Nephron progenitor cell (in vitro differentiated cells): Measurements from ENCODE around the gene RASL11A.

ENCODE experiments used
- DNase-seq: peaks from one replicate; pipeline ENCODE4 v3.0.0; 2021
- H3K27ac Mint-ChIP-seq: 2 replicates; pipeline ENCODE4 v1.8.0; 2021; ENCODE audit warnings: mild to moderate bottlenecking, moderate library complexity, mixed read lengths
- H3K27me3 Mint-ChIP-seq: 2 replicates; pipeline ENCODE4 v1.8.0; 2021; ENCODE audit warnings: mild to moderate bottlenecking, low read depth, mixed read lengths; ENCODE audit not compliant: poor library complexity
- H3K36me3 Mint-ChIP-seq: 2 replicates; pipeline ENCODE4 v1.8.0; 2021; ENCODE audit warnings: low read depth, mixed read lengths
- H3K4me1 Mint-ChIP-seq: 2 replicates; pipeline ENCODE4 v1.8.0; 2021; ENCODE audit warnings: mixed read lengths
- H3K4me3 Mint-ChIP-seq: 2 replicates; pipeline ENCODE4 v1.8.0; 2021; ENCODE audit warnings: mild to moderate bottlenecking, moderate library complexity, mixed read lengths
- H3K9me3 Mint-ChIP-seq: 2 replicates; pipeline ENCODE4 v1.8.0; 2021; ENCODE audit warnings: mild to moderate bottlenecking, moderate library complexity, mixed read lengths
- TF ChIP-seq, protein P1 (sequence below): fragments of 200-600 bp; sonication (generic); IDR thresholded peaks from 2 replicates; pipeline ENCODE4 v1.5.0; 2021; ENCODE audit warnings: antibody characterized with exemption

RASL11A gene

DNA sequence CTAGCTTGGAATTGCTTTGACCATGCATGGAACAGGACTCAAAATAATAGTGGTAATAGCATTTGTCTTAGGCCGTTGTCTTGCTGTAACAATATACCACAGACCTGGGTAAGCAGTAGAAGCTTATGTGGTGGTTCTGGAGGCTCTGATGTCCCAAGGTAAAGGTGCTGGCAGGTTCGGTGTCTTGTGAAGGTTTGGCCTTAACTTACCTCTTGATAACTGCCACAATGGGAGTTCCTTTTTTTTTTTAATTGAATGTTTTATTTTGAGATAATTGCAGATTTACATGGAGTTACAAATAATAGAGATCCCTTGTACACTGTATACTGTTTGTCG, 13.4 kb upstream of the RASL11A start:
- Mint-ChIP-seq H3K27ac (peak overlapping the region; percentile 61), H3K9me3 (no peaks in the 10 kb centered on the region), H3K4me1 (peaks cover 20% of the 10 kb centered on the region), H3K4me3 (no peak overlapping the region), H3K36me3 (peaks cover 59% of the 10 kb centered on the region), H3K27me3 (no peaks in the 10 kb centered on the region)
- TF ChIP-seq, protein P1, sequence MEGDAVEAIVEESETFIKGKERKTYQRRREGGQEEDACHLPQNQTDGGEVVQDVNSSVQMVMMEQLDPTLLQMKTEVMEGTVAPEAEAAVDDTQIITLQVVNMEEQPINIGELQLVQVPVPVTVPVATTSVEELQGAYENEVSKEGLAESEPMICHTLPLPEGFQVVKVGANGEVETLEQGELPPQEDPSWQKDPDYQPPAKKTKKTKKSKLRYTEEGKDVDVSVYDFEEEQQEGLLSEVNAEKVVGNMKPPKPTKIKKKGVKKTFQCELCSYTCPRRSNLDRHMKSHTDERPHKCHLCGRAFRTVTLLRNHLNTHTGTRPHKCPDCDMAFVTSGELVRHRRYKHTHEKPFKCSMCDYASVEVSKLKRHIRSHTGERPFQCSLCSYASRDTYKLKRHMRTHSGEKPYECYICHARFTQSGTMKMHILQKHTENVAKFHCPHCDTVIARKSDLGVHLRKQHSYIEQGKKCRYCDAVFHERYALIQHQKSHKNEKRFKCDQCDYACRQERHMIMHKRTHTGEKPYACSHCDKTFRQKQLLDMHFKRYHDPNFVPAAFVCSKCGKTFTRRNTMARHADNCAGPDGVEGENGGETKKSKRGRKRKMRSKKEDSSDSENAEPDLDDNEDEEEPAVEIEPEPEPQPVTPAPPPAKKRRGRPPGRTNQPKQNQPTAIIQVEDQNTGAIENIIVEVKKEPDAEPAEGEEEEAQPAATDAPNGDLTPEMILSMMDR, result no peak
- DNase-seq, result no peak

DNA sequence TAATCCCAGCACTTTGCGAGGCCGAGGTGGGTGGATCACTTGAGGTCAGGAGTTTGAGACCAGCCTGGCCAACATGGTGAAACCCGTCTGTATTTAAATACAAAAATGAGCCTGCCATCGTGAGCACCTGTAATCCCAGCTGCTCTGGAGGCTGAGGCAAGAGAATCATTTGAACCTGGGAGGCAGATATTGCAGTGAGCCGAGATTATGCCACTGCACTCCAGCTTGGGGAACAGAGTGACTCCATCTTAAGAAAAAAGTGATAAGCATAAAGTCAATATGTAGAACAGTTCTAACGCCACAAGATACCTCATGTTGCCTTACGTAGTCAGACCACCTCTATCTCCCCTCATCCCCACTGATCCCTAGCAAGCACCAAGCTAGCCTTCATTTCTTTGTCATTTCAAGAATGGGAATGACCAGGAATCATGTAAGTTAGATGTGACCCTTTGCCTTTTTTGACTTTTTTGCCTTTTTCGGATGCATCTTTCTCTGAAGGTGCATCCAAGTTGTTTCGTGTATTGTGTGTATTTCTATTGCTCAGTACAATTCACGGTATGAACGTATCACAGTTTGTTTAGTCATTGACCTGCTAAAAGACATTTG, 12.9 kb upstream of the RASL11A start:
- Mint-ChIP-seq H3K4me1 (peaks cover 17% of the 10 kb centered on the region), H3K27me3 (no peaks in the 10 kb centered on the region), H3K27ac (peak overlapping the region; percentile 61), H3K9me3 (no peaks in the 10 kb centered on the region), H3K36me3 (peaks cover 63% of the 10 kb centered on the region), H3K4me3 (no peak overlapping the region)
- DNase-seq, result no peak
- TF ChIP-seq, protein P1, result no peak

DNA sequence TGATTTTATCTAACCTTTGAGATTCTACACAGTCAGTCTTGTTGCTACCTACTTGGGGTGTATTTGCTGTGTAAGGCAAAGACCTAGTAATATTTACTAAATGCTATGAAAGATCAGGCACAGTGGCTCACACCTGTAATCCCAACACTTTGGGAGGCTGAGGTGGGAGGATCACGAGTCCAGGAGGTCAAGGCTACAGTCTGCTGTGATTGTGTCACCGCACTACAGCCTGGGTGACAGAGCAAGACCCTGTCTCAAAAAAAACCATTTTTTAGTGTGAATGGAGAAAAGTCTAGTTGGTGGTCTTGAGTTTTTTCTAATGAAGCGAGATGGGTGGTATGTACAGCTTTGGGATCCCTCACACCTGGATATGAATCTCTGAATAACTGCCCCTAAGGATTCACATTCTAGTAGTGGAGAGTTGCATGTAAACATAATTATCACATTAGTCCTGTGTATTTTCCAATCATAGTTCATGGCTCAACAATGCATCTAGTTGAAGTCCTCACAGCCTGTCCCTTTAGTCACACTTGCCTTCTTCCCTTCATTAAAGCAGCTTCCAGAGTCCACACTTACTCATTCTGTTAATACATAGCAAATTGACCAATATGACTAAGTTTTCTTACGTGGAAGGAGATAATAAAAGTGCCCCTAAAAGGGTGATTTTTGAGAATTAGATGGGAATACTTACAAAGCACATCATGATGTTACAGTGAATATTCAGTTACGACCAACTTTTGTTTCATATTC, 11.8 kb upstream of the RASL11A start:
- Mint-ChIP-seq H3K4me3 (no peak overlapping the region), H3K9me3 (no peaks in the 10 kb centered on the region), H3K4me1 (peaks cover 7% of the 10 kb centered on the region), H3K27ac (peak overlapping the region; percentile 19), H3K27me3 (no peaks in the 10 kb centered on the region), H3K36me3 (peaks cover 64% of the 10 kb centered on the region)
- DNase-seq, result no peak
- TF ChIP-seq, protein P1, result no peak

DNA sequence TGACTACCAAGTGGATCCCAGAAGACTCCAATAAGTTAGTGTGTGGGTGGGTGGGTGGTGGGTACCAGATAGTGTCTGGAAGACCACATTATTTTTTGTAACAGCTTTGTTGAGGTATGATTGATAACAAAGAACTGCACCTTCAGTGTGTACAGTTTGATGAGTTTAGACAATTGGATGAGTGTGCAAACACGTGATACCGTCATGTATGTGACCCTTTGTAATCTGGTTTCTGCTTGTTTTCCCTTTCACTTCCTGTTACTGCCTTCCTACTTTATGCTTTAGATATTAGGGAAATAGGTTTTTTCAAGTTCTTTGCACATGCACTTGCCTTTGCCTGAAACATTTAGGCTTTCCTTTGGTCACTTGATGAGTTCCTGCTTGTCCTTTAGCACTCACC, 10.8 kb upstream of the RASL11A start:
- Mint-ChIP-seq H3K4me1 (peaks cover 4% of the 10 kb centered on the region), H3K4me3 (no peak overlapping the region), H3K9me3 (no peaks in the 10 kb centered on the region), H3K27ac (peak overlapping the region; percentile 84), H3K27me3 (no peaks in the 10 kb centered on the region), H3K36me3 (peaks cover 60% of the 10 kb centered on the region)
- no peak for DNase-seq
- TF ChIP-seq, protein P1, result no peak

DNA sequence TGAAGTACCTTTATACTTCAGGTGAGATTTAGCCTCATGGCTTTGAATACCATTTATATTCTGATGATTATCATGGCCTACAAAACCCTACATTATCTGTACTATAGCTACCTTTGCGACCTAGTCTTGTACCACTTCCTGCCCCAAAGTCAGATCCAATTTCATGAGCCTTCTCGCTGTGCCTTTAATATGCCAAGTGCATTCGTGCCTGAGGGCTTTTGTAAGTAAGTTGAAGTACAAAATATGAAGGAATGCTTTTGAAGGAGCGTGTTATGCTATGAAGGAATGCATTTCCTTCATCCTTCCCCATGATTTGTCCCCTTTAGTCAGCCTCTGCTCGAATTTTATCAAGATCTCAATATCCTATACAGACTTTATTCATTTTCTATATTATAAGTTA, 9.2 kb upstream of the RASL11A start:
- H3K27me3 Mint-ChIP-seq, result no peaks in the 10 kb centered on the region
- no peaks in the 10 kb centered on the region for H3K9me3 Mint-ChIP-seq
- TF ChIP-seq, protein P1, result no peak
- H3K4me3 Mint-ChIP-seq, result no peak overlapping the region
- peaks cover 55% of the 10 kb centered on the region for H3K36me3 Mint-ChIP-seq
- H3K4me1 Mint-ChIP-seq, result peaks cover 4% of the 10 kb centered on the region
- H3K27ac Mint-ChIP-seq, result peak overlapping the region; percentile 50
- no peak for DNase-seq

DNA sequence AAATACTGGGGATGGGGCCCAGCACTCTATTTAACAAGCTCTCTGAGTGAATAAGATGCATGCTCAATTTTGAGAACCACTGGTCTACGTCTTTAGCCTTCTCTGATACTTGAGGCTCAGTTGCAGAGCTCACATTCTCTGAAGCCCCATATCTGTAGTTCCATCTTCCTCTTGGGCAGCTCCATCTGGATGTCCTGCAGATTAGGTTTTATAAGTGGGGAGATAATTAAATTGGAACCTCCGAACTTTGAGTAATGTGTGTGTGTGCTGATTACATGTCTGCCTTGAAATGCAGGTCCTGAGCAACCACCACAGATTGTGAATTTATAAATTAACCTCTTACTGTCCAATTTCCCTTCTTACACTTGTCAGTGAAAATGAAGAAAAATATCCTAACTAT, 7.2 kb upstream of the RASL11A start:
- peaks cover 4% of the 10 kb centered on the region for H3K4me1 Mint-ChIP-seq
- TF ChIP-seq, protein P1, result no peak
- peak overlapping the region; percentile 38 for H3K27ac Mint-ChIP-seq
- H3K36me3 Mint-ChIP-seq, result peaks cover 35% of the 10 kb centered on the region
- H3K9me3 Mint-ChIP-seq, result no peaks in the 10 kb centered on the region
- DNase-seq, result no peak
- H3K27me3 Mint-ChIP-seq, result peaks cover 8% of the 10 kb centered on the region
- H3K4me3 Mint-ChIP-seq, result no peak overlapping the region
